ENCODE measurements around the gene TAC4.

TAC4 gene, protein sequence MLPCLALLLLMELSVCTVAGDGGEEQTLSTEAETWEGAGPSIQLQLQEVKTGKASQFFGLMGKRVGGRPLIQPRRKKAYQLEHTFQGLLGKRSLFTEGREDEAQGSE

DNA sequence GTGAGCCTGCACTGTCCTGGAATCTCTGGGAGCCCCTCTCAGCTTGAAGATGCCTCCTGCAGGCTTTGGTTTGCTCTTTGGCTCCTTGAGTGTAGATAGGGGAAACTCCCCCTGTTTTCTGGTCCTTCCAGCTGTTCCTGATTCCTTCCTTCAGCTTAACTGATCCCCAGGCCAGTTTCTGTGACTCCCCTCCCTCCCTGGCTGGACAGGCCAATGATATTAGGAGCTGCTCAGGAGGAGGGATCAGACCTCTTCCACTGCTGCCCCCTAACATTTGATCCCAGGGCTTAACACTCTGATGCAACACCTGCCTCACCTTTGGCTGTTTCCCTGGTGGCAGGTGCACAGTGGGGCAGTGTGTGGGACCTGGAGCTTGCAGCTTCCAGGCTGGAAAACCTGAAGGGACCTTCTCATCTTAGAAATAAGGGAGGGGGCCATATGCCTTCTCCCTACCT, at the start of gene TAC4:
Gene TAC4 (minus strand): TSS at position 51 of the 455 bp plus-strand sequence. CDS start 52 bp downstream, outside the sequence.
- no peak for DNase-seq (ENCODE audit: low spot score)

DNA sequence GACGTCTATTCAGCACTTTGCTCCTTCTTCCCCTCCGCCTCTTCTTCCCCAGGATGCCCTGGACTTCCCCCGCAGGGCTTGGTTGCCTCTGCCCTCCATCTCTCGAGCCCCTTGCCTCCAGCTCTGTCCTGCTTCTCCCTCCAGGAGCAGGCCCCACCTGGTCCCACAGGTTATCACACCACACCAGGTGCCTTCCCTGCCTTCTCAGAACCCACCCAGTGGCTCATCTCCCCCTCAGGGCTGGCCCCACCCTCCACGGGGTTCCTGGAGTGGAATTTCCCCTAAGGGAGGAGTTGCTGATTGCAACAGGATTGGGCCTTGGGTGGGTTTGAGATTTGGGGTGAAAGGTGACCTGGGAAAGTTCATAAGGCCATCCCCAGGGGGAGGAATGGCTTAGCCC, 49.0 kb upstream of the TAC4 start:
- no peak for DNase-seq (ENCODE audit: low spot score)

DNA sequence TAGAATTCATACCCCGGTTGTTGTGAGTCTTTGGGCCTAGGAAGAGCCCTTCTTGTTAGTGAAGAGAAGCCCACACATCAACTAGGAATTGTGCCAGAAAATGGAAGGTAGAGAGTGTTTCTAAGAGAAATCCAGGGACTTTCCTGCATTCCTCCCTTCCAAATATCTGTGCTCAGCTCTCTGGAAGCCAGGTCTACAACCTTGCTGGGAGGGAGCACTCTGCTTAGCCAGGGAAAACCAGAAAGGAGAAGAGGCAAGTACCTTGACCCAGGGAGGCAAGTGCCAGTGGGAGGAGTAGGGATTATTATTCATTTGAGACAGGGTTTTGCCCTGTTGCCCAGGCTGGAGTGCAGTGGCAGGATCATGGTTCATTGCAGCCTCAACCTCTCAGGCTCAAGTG, 48.4 kb upstream of the TAC4 start:
- no peak for DNase-seq (ENCODE audit: low spot score)

DNA sequence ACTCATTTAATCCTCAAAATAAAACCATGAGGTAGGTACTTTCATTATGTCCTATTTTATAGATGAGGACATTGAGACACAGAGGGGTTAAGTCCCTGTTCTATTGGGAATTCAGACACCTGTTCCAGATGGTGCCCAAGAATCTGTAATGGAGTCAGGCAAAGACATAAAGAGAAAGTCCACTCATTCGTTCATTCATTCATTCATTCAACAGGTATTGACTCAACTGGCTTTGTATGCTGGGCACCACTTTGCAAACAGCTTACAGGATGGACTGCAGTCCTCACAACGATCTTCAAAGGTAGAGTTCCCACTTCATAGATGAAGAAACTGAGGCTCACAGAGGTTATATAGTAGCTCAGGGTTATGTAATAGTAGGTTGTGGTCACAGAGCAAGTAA, 47.9 kb upstream of the TAC4 start:
- no peak for DNase-seq (ENCODE audit: low spot score)

DNA sequence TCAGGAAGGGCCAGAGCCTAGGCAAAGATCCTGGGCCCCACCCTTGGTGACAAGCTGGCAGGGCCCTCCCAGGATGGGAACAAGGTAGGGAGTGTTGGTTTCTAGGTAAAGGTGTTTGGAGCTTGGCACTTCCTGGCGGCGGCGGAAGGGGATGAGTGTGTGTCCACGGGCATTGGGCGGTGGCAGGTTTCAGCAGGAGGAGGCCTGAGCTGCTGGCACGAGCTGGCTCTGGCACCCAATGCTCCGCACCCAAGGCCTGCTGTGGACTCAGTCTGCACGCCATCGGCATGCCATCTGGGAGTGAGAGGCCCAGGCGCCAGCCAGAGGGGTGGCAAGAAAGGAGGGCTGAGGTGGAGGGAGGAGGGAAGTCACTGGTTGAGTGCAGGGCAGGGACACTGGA, 46.9 kb upstream of the TAC4 start:
- DNase-seq (ENCODE audit: low spot score) = no peak

DNA sequence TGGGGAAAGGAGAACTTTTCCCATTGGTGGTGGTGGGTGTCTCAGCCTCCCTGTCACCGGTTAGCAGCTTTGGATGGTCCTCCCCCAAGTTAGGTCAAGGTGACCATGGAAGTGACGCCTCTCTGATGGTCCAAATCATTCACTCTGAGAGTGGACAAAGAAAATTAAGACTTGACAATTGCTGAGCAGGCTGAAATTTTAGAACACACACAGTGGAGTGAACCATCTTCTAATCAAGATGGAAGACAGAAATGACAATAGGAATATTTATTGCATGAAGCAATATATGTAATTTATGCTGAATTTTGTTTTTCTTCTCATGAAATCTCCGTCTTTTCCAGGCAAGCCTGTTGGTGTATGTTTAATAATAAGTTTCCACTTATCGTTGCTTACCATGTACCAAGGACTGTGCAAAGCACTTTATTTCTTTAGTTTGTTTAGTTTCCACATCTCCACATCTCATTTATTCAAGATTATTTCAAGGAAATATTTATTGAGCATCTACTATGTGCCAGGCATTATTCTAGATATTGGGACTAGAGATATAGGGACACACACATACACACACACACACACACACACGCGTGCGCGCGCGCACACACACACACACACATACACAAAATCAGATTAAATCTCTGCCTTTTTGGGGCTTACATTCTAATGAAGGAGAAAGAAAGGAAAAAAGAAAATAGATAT, 44.0 kb upstream of the TAC4 start:
- DNase-seq (ENCODE audit: low spot score) = no peak

DNA sequence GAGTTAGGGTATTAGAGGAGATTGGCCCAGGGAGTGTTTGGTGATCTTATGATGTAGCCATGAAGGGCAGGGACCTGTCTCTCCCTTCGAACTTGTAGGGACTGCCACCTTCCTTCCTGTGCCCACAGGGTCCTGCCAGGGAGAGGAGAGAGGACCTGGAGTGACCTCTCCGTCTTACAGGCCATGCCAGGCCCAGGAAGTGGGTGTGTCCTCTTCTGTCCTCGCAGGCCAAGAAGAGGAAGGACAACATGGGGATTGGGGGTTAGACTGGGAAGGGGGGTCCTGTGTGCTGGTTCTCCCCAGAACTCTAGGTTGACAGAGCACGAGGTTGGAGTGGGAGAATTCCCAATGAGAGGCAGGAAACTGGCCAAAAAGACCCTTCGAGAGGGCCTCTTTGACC, 43.4 kb upstream of the TAC4 start:
- DNase-seq (ENCODE audit: low spot score) = no peak

DNA sequence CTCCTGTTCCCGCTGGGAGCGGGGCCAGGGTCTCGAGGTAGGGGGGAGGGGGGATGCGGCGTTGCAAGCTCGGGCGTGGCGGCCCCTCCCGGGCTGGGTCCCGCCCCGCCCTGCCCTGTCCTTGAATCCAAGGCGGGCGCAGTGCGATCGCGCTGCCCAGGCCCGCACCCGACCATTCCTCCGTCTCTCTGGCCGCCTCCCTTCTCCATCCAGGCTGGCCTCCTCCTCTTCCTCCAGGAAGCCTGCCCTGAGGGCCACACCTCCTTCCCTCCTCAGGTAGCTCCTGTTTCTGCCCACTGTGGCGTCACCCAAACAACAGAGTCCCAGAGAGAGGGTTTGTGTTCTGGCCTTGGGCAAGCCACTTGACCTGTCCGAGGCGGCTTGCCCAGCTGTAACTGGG, 43.0 kb upstream of the TAC4 start:
- no peak for DNase-seq (ENCODE audit: low spot score)

DNA sequence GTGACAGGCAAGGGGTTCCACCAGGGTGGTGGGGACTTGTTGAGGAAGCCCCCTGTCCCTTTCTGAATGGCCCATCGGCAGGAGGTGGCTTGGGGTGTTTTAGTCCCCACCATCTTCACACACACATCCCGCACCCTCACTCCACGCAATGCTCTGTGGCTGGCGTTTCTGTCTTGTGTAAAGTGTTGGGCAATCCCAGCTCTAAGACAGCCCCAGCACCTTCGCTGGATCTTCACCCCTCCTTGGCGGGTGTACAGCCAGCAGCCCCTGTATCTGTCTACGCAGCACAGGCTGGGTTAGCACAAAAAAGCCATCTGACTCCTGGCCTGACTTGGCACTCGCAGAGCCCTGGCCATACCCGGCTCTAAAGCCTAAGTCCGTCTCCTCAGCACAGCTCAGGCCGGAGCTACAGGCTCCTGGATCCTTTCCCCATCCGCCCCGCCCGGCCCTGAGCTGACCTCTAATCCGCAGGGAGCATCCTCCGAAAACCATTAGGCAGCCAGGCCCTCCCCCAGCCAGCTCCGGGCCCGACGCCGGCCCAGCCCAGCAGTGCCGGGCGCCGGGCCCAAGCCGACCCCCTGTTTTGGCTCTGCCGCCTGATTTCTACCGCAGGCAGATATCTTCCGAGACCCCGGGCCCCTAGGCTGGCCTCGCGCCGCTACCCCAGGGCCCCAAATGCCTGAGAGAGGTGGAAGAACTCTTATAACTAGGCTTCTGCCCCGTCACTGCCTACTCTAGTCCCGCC, 42.4 kb upstream of the TAC4 start:
- DNase-seq (ENCODE audit: low spot score) = no peak

DNA sequence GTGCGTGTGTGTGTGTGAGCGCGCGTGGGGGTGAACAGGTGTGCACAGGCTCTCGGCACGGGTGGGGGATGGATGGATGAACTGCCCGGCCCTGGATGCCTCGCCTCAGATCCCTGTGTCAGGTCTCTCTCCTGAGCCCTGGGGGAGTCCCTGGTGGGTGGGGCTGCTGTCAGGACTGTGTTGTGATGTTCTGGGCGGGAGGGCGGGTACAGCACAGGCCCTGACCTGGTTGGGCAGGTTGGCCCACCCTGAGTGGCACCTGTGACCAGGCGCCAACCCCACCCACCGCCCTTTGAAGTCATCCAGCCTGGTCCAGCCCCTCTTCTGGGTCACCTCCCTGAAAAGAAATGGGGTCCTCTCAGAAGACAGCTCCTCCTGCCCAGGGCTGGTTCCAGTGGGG, 41.6 kb upstream of the TAC4 start:
- DNase-seq (ENCODE audit: low spot score) = no peak

DNA sequence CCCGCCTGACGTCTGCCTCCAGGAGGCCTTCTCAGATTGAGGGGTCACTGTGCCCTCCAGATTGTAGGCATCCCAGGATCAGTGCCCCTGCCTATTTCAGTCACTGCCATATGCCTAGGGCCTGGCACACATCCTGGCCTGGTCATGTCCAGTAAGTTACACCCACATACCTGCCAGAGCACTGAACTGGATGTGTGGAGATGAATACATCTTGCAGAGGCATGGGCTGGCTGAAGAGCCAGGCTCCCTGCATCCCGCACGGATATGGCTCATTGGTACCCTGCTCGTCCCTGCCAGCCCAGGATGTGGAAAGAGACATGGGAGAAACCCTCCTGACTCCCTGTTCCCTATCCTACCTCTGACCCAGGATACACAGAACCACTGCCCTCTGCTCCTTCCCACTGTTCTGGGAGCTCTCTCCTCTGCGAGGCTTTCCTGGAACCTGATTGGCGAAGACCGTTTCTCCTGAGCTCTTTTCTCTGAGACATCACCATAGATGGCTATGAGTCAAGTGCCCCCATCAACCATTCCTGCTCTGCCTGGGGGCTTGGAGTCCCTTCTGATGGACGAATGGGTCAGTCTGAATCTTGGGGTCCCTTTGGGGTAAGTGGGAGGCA, 40.0 kb upstream of the TAC4 start:
- no peak for DNase-seq (ENCODE audit: low spot score)

DNA sequence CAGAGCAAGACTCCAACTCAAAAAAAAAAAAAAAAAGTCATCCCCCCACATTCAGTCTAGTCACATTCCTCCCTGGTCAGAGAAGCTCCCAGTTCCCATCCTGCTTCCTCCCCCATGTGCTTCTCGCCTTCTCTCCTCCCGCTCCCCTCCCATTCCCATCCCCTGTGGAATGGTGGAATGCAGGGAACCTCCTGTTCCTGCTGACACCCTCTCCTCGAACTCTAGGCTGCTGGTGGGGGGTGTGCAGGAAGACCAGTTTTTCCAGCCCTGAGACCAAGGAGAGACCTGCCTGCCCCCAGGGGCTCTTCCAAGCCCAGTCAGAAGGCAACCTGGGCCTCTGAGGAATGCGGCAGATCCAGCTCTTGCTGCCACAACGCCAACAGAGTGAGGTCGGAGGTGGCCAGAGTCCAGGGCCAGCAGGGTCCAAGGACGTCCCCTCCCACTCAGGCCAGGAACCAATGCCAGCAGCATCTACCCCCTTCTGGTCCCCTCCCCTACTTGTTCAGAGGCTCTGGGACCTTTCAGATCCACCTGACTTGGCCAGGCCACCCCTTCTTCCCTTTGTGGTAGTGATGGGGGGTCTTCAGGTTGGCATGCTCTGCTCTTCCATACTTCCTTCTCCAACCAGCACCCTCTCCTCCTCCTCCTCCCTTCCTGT, 39.3 kb upstream of the TAC4 start:
- DNase-seq (ENCODE audit: low spot score) = peak; percentile 65

DNA sequence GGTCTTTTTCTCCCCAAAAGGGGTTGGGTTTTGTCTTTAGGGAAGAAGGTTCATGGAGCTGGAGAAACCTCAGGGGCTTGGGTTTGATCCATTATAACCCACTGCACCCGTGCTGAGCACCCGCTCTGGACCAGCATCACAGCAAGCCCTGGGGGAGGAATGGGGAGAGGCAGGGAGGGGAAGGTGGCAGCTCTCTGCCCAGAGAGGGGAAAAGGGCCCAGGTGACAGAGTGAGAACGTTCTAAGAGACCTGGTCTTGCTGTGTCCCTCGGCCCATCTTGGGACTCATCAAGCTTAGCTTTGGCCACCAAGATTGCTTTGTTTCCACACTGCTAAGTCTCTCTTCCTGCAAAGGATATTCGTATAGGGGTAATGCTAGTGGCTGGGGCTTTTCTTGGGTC, 38.2 kb upstream of the TAC4 start:
- DNase-seq (ENCODE audit: low spot score) = no peak

DNA sequence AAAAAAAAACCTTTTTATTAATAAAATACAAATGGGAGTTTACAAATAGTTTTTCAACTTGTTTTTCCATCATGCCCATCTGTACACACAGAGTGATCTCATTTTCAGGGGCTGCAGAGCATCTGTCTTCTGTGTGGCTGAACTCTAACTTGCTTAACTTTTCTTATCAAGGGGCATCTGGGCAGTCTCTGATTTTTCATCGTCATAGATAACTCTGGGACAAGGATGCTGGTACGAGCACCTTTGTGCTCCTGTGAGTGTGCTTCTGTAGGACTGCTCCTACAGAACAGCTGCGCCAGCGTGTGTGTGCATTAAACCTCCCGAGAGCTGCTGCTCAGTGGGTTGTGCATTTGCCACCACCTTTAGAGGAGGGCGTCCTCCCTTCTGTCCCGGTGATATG, 34.6 kb upstream of the TAC4 start:
- no peak for DNase-seq (ENCODE audit: low spot score)

DNA sequence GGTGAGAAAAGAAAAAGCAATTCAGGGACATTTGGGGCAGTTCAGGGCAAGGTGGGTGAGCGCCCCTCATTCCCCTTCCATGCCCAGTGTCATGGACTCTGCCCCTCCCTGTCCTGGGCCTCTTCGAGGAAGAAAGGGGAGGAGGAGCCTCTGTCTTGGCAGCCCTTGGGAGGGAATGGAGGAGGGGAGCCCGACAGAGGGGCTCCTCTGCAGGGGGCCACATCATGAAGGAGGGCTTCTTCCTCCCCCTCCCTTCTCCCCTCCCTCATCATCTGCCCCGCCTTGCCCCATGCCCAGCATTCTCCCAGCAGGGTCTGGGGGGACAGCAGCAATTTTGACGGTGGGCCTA, 33.2 kb upstream of the TAC4 start:
- DNase-seq (ENCODE audit: low spot score) = no peak

DNA sequence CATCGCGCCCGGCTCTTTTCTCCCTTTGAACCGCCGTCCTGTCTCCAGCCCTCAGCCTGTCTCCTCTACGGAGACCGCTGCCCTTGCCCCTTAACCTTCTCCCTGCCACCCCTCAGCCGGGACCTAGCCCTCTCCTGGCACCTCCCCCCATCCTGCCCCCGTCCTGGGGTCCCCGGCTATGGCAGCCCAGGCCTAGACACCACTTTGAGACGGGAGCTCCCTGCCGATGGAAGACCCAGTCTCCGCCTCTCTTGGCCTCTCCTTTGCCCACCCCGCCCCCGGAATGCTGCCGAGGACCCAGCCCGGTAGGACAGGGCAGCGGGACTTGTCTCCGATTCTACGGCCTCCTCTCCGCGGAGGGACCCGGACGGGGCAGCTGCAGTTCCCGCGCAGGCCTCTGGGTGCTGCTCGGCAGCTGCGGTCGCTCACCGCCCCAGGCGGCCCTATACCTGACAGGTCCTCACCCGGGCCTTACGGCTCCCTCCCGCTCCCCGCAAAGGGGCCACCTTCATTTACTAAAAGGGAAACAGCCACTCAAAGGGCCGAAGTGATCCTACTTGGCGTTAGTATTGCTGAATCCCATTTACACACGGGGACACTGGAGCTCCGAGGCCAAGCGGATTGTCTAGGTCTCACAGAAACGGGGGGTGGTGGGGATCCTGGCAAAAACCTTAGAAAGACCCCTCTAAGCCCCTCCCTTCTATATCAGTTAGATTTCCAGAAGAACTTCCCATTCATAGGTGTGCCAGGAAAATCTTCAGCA, 32.6 kb upstream of the TAC4 start:
- DNase-seq (ENCODE audit: low spot score) = peak; percentile 75

DNA sequence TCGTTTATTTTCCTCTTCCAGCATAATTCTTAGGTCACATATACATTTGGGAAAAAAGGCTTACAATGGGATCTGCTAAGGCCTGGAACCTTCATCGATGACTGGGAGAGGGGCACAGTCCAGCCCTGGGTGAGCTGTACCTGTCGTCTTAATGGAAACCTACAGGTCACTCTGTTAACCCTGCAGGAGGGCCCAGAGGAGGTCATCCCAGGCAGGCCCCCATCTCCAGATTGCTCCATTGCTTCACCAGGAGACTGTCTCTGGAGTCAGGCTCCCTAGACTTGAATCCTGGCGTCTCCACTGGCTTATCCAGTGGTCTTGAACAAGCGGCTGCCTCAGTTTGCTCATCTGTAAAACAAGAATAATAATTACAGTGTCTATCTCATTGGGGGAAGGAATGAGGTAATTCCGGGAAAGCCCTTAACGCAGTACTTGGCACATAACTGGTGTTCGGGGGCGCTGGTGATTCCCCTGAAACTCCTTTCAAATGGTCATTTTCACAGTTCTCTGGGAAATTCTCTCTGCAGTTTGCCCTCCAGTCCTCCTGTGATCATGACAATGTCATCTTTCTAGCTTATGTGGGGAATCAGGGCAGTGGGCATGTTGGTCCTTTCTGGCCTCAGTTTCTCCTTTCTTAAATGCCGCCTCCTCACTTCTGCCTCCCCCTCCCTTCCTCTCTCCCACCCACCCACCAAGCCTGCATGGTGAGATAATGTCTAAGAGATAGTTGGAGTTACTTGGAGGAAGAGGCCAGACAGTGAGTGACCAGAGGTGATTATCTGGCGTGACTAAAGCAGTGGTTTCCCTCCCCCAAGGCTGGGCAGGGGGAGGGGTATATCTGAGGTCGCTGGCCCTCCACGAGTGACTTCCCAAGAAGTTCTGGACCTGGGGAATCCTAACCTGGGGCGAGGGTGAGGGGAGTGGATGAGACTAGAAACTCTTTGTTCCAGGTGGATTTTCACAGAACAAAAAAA, 31.3 kb upstream of the TAC4 start:
- DNase-seq (ENCODE audit: low spot score) = peak; percentile 22

DNA sequence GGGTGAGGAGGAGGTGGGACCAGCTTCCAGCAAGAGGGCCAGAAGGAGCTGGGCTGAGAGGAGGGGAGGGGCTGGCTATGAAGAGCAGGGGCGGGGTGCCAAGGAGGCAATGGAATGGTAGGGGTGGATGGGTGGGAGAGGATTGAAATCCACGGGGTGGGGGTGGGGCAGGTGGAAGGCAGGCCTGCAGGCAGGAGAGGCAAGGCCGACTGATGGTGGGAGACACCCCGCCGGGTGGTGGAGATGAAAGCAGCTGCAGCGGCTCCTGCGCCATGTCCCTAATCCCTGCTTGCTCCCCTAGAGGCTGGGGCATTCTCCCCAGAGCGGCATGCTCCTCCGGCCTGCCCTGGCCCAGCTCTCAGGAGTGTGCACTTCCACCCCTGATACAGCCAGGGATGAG, 27.8 kb upstream of the TAC4 start:
- no peak for DNase-seq (ENCODE audit: low spot score)

DNA sequence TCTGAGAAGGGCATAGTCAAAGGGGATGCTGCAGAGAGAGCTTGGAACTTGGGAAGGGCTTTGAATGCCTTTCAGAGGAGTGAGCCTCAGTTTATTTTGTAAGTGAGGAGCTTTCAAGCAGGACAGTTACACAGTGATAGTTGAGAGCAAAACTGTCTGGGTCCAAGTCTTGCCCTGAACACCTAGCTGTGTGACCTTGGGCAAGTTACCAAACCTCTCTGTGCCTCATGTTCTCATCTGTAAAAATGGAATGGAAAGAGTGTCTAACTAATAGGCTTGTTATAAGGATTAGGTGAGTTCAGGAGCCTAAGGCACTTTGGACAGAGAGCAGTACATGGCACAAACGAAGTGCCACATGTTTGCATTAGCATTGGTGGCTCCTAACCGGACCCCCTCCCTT, 27.0 kb upstream of the TAC4 start:
- DNase-seq (ENCODE audit: low spot score) = no peak

DNA sequence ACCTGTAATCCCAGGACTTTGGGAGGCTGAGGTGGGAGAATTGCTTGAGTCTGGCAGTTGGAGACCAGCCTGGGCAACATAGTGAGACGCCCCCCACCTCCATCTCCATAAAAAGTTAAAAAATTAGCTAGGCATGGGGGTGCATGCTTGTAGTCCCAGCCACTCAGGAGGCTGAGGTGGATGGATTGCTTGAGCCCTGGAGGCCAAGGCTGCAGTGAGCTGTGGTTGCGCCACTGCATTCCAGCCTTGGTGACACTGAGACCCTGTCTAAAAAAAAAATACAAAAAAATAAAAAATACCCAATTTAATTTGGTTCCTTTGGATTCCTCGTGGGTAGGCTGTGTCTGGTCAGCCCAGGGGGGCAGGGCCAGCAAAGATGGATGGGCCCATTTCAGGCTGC, 26.1 kb upstream of the TAC4 start:
- no peak for DNase-seq (ENCODE audit: low spot score)

DNA sequence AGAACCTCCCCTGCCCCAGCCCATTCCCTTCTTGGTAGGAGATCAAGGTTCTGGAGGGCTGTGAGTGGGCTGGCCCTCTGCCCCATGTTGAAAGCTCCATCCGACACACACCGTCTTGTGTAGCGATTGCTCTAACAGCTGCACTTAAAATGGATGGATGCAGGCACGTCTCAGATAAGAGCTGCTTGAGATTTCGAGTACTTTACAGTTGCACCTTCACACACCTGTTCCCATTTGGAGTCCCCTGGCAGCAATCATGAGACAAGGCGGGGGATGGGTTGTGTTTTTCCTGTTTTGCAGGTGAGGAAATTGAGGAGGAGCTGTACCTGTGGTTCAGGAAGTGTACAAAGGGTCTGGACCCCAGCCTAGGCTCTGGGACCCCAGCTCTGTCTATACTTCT, 25.6 kb upstream of the TAC4 start:
- no peak for DNase-seq (ENCODE audit: low spot score)
